Right atrium auricular region (tissue), 2 donors: ENCODE measurements around the gene FANCL. TPM values are rescaled to one million over a fixed set of nuclear protein-coding genes. Genes with fewer than 3 reads are reported as not detected.
"Not testable (repeated sequence)": the region's sequence is repeated elsewhere in the genome, so short reads cannot be mapped to it uniquely, and the experiment has no call there.

Experiments
- DNase-seq: peaks from one replicate; pipeline ENCODE4 v3.0.0-alpha.2; 2019; ENCODE audit warnings: low spot score
- H3K27ac ChIP-seq, 2 donors: fragments of 200-600 bp; sonication (generic); 1 replicate in 1 of 2; 2 replicates in 1 of 2; pipeline ENCODE4 v1.5.1; 2016 to 2019
- H3K27me3 ChIP-seq, 2 donors: fragments of 200-600 bp; sonication (generic); one replicate each; pipeline versions ENCODE4 v1.5.1 to v1.6.0; 2017 to 2019
- H3K36me3 ChIP-seq: fragments of 200-600 bp; sonication (generic); one replicate; pipeline ENCODE4 v1.5.1; 2016
- H3K4me1 ChIP-seq, 2 donors: fragments of 200-600 bp; sonication (generic); one replicate each; pipeline versions ENCODE4 v1.5.1 to v1.6.0; 2017 to 2019
- H3K4me3 ChIP-seq, 2 donors: fragments of 200-600 bp; sonication (generic); 1 replicate in 1 of 2; 2 replicates in 1 of 2; pipeline ENCODE4 v1.5.1; 2017 to 2019; ENCODE audit warnings: mild to moderate bottlenecking in 1 of 2, moderate library complexity in 1 of 2
- H3K9me3 ChIP-seq, 2 donors: fragments of 200-600 bp; sonication (generic); one replicate each; pipeline ENCODE4 v1.5.1; 2019
- CTCF ChIP-seq, 2 donors: fragments of 200-600 bp; sonication (generic); IDR thresholded peaks; one replicate each; pipeline ENCODE4 v1.5.1; 2019; ENCODE audit warnings: antibody characterized with exemption in 2 of 2
- total RNA-seq, 2 donors: library from RNA; depleted of rRNA; stranded (reverse); fragments of >200 nt; gene quantifications; one replicate each; pipeline ENCODE4 v1.1.0, GENCODE V29; 2016

The FANCL gene
- total RNA-seq, 2 donors from 2014 or later: 10.4 to 12.5 TPM

GRCh38 chr2:58215429-58215828 is 25.7 kb downstream of the FANCL start:
- H3K4me1 ChIP-seq: peaks cover 0 to 9% of the 10 kb centered on the region in 2 donors
- no peak overlapping the region for H3K4me3 ChIP-seq
- H3K27me3 ChIP-seq: no peaks in the 10 kb centered on the region
- TF ChIP-seq CTCF (IDR thresholded peaks at IDR 0.05): no peak
- no peak overlapping the region for H3K27ac ChIP-seq
- H3K9me3 ChIP-seq: no peaks in the 10 kb centered on the region
- H3K36me3 ChIP-seq: no peaks in the 10 kb centered on the region
- no peak for DNase-seq

- H3K9me3 ChIP-seq, H3K4me3 ChIP-seq, H3K27me3 ChIP-seq, H3K4me1 ChIP-seq, H3K27ac ChIP-seq, DNase-seq, H3K36me3 ChIP-seq: not testable (repeated sequence)
Observed at GRCh38 chr2:58210951-58211568, 30.1 kb downstream of the FANCL start.

GRCh38 chr2:58207189-58207588 is 33.9 kb downstream of the FANCL start:
- H3K27me3 ChIP-seq: no peaks in the 10 kb centered on the region
- no peaks in the 10 kb centered on the region for H3K36me3 ChIP-seq
- no peak for TF ChIP-seq CTCF (IDR thresholded peaks at IDR 0.05)
- H3K4me1 ChIP-seq: no peaks in the 10 kb centered on the region
- no peak overlapping the region for H3K4me3 ChIP-seq
- no peak for DNase-seq
- H3K9me3 ChIP-seq: no peaks in the 10 kb centered on the region
- no peak overlapping the region for H3K27ac ChIP-seq

- no peaks in the 10 kb centered on the region for H3K36me3 ChIP-seq
- H3K27me3 ChIP-seq: no peaks in the 10 kb centered on the region
- no peak overlapping the region for H3K27ac ChIP-seq
- no peak overlapping the region for H3K4me3 ChIP-seq
- H3K4me1 ChIP-seq: no peaks in the 10 kb centered on the region
- no peaks in the 10 kb centered on the region for H3K9me3 ChIP-seq
- TF ChIP-seq CTCF (IDR thresholded peaks at IDR 0.05): no peak
- no peak for DNase-seq
Observed at GRCh38 chr2:58206785-58207184, 34.3 kb downstream of the FANCL start.

- Histone ChIP-seq H3K27me3 (no peaks in the 10 kb centered on the region), H3K4me1 (no peaks in the 10 kb centered on the region), H3K4me3 (no peak overlapping the region), H3K9me3 (no peaks in the 10 kb centered on the region), H3K36me3 (no peaks in the 10 kb centered on the region), H3K27ac (no peak overlapping the region)
- no peak for DNase-seq
- no peak for TF ChIP-seq CTCF (IDR thresholded peaks at IDR 0.05)
Observed at GRCh38 chr2:58204195-58204959, 36.7 kb downstream of the FANCL start.

- no peaks in the 10 kb centered on the region for H3K27me3 ChIP-seq
- DNase-seq: no peak
- H3K27ac ChIP-seq: no peak overlapping the region
- no peaks in the 10 kb centered on the region for H3K9me3 ChIP-seq
- H3K4me1 ChIP-seq: no peaks in the 10 kb centered on the region
- H3K36me3 ChIP-seq: no peaks in the 10 kb centered on the region
- TF ChIP-seq CTCF (IDR thresholded peaks at IDR 0.05): no peak
- no peak overlapping the region for H3K4me3 ChIP-seq
Observed at GRCh38 chr2:58203018-58203417, 38.1 kb downstream of the FANCL start.
